B cell (primary cell): Measurements from ENCODE around the gene S100A8. TPM values are rescaled to one million over a fixed set of nuclear protein-coding genes. Genes with fewer than 3 reads are reported as not detected.

ENCODE experiments used
- ATAC-seq: fragments of 200-7000 bp; cut with Tn5 transposase; one replicate; pipeline ENCODE4 v1.10.0; 2021; ENCODE audit warnings: low read depth, mild to moderate bottlenecking, moderate number of reproducible peaks, moderate library complexity
- CTCF ChIA-PET: fragments of 350-600 bp; sonication (Branson Sonifier 250); formaldehyde crosslinking; loops from one replicate; lab custom pipeline; 2021; ENCODE audit warnings: antibody characterized with exemption, inconsistent platforms; lab: Charles Lee
- POLR2A ChIA-PET: fragments of 350-600 bp; sonication (Branson Sonifier 250); formaldehyde crosslinking; loops from one replicate; lab custom pipeline; 2021; ENCODE audit warnings: antibody characterized with exemption; lab: Charles Lee
- DNase-seq: peaks from one replicate; pipeline ENCODE4 v3.0.0; 2013
- H2AFZ ChIP-seq: 2 replicates; pipeline ENCODE4 v1.6.1; 2012; ENCODE audit warnings: mild to moderate bottlenecking, low read depth, low read length; ENCODE audit not compliant: insufficient read depth, poor library complexity, severe bottlenecking
- H3K27ac ChIP-seq, 2 donors: 1 replicate in 1 of 2; 2 replicates in 1 of 2; pipeline ENCODE4 v1.5.1; 2012 to 2013; ENCODE audit warnings: low read length in 2 of 2, mild to moderate bottlenecking in 2 of 2, moderate library complexity in 1 of 2
- H3K27me3 ChIP-seq, 4 experiments: fragments of 200-600 bp in 1 of 4; sonication (generic) in 1 of 4; replicated peaks in 1 of 4; 1 replicate in 2 of 4; 2 replicates in 2 of 4; pipeline versions ENCODE4 v1.6.1 to v1.7.0; 2013 to 2016; ENCODE audit warnings: low read length in 3 of 4, mild to moderate bottlenecking in 2 of 4, mixed read lengths in 1 of 4, moderate library complexity in 1 of 4; ENCODE audit not compliant: insufficient read depth in 4 of 4, control insufficient read depth in 3 of 4; ENCODE audit errors: control extremely low read depth in 1 of 4
- H3K36me3 ChIP-seq, 2 experiments: replicated peaks in 1 of 2; 1 replicate in 1 of 2; 2 replicates in 1 of 2; pipeline versions ENCODE4 v1.6.1 to v1.7.1; 2013; ENCODE audit warnings: low read length in 1 of 2; ENCODE audit not compliant: insufficient read depth in 2 of 2, control insufficient read depth in 1 of 2; ENCODE audit errors: control extremely low read depth in 1 of 2, extremely low read depth in 1 of 2
- H3K4me1 ChIP-seq, 2 donors: fragments of 200-600 bp in 1 of 2; sonication (generic) in 1 of 2; 1 replicate in 1 of 2; 2 replicates in 1 of 2; pipeline versions ENCODE4 v1.5.1 to v1.6.1; 2013 to 2017; ENCODE audit warnings: low read length in 2 of 2; ENCODE audit not compliant: control insufficient read depth in 2 of 2, insufficient read depth in 2 of 2
- H3K4me2 ChIP-seq: replicated peaks from 2 replicates; pipeline ENCODE3; 2012; ENCODE audit warnings: mild to moderate bottlenecking, low read depth, low read length; ENCODE audit not compliant: poor library complexity, severe bottlenecking
- H3K4me3 ChIP-seq, 5 experiments: fragments of 200-600 bp in 1 of 5; sonication (generic) in 1 of 5; 1 replicate in 3 of 5; 2 replicates in 2 of 5; pipeline versions ENCODE4 v1.5.1 to v1.7.0; 2011 to 2016; ENCODE audit warnings: low read length in 4 of 5, mild to moderate bottlenecking in 4 of 5, low read depth in 2 of 5, control low read depth in 1 of 5, moderate library complexity in 1 of 5; ENCODE audit not compliant: insufficient read depth in 1 of 5; ENCODE audit errors: control extremely low read depth in 1 of 5, extremely low read depth in 1 of 5
- H3K79me2 ChIP-seq: fragments of 200-600 bp; sonication (generic); one replicate; pipeline ENCODE4 v1.6.0; 2016; ENCODE audit warnings: low read length; ENCODE audit not compliant: control insufficient read depth, insufficient read depth
- H3K9ac ChIP-seq: fragments of 200-600 bp; sonication (generic); 2 replicates; pipeline ENCODE4 v1.6.1; 2017; ENCODE audit warnings: mild to moderate bottlenecking, low read length, moderate library complexity
- H3K9me3 ChIP-seq, 3 donors: one replicate each; pipeline versions ENCODE4 v1.6.1 to v1.7.1; 2013; ENCODE audit warnings: low read length in 2 of 3; ENCODE audit not compliant: control insufficient read depth in 2 of 3, insufficient read depth in 1 of 3; ENCODE audit errors: control extremely low read depth in 1 of 3
- H4K20me1 ChIP-seq: 2 replicates; pipeline ENCODE4 v1.6.0; 2012; ENCODE audit warnings: mild to moderate bottlenecking, low read length; ENCODE audit not compliant: insufficient read depth, control insufficient read depth, poor library complexity, severe bottlenecking
- H3K27ac Mint-ChIP-seq: one replicate; pipeline ENCODE4 v1.8.0; 2021; ENCODE audit warnings: mixed read lengths
- H3K27me3 Mint-ChIP-seq: one replicate; pipeline ENCODE4 v1.8.0; 2021; ENCODE audit warnings: mixed read lengths
- H3K4me1 Mint-ChIP-seq: one replicate; pipeline ENCODE4 v1.8.0; 2021; ENCODE audit warnings: mixed read lengths
- H3K4me3 Mint-ChIP-seq: one replicate; pipeline ENCODE4 v1.8.0; 2021; ENCODE audit warnings: mixed read lengths
- H3K9me3 Mint-ChIP-seq: one replicate; pipeline ENCODE4 v1.8.0; 2022; ENCODE audit warnings: mixed read lengths; ENCODE audit not compliant: insufficient read depth
- CTCF ChIP-seq: fragments of 200-600 bp; IDR thresholded peaks from one replicate; pipeline ENCODE4 v1.8.0; 2022; ENCODE audit warnings: antibody characterized with exemption, mild to moderate bottlenecking
- EZH2 ChIP-seq: IDR thresholded peaks from 2 replicates; pipeline ENCODE4 v1.6.1; 2012; ENCODE audit warnings: borderline replicate concordance, low read depth, mild to moderate bottlenecking, moderate library complexity, low read length; ENCODE audit not compliant: insufficient read depth, poor library complexity, severe bottlenecking
- WGBS: methylation state at CpG from one replicate; pipeline ENCODE4 v1.1.5; 2013; ENCODE audit warnings: missing lambda C conversion rate; ENCODE audit not compliant: insufficient coverage; 5-methylcytosine and 5-hydroxymethylcytosine counted together
- intact Hi-C: fragments of 100-400 bp; cut with micrococcal nuclease; formaldehyde crosslinking; loops from one replicate; pipeline ENCODE4 v1.10.0; 2022
- polyA plus RNA-seq: library from polyadenylated mRNA; depleted of rRNA; stranded (reverse); fragments of >200 nt; gene quantifications from 2 replicates; pipeline ENCODE4 v1.2.3, GENCODE V29; 2012
- total RNA-seq, 2 donors: library from RNA; stranded (reverse); fragments of 120-200 nt in 1 of 2; gene quantifications; 1 replicate in 1 of 2; 2 replicates in 1 of 2; pipeline versions ENCODE4 v1.2.3 to v1.2.4, GENCODE V29; 2013 to 2022

S100A8 gene
- total and polyA plus RNA-seq, 2 donors (not counting 1 experiment from before 2014, with no cell fraction given), result 3.3 to 16.7 TPM

- Mint-ChIP-seq H3K27ac (no peak overlapping the region), H3K9me3 (no peaks in the 10 kb centered on the region), H3K4me3 (no peak overlapping the region), H3K27me3 (peaks cover 60% of the 10 kb centered on the region), H3K4me1 (peaks cover 13% of the 10 kb centered on the region)
- no peak overlapping the region for H2AFZ ChIP-seq
- no peaks in the 10 kb centered on the region for H3K36me3 ChIP-seq
- no peak overlapping the region for H3K27ac ChIP-seq
- WGBS, result 80% methylated on average over 1 of the region's 1 CpG
- peaks cover 12 to 13% of the 10 kb centered on the region in 2 donors for H3K4me1 ChIP-seq
- no peak overlapping the region for H3K9ac ChIP-seq
- no peaks in the 10 kb centered on the region for H3K9me3 ChIP-seq
- no peak overlapping the region for H3K4me3 ChIP-seq
- CTCF ChIA-PET, result interaction anchor here (0.9 to 3.7 kb wide), 2 partner anchors 8 to 144 kb away, joined by 4 to 59 read pairs; no protein-coding TSS in a partner anchor
- peaks cover 0 to 38% (median 21%) of the 10 kb centered on the region in 4 experiments for H3K27me3 ChIP-seq
- no peak for TF ChIP-seq EZH2
- intact Hi-C loops, result no loop called here
- no peaks in the 10 kb centered on the region for H3K79me2 ChIP-seq
- DNase-seq (no peak), ATAC-seq (no peak)
- H4K20me1 ChIP-seq, result no peaks in the 10 kb centered on the region
- POLR2A ChIA-PET, result no interaction called here
- no peak overlapping the region for H3K4me2 ChIP-seq
Observed at GRCh38 chr1:153350321-153350957, 40.4 kb downstream of the S100A8 start.

- whole genome bisulfite sequencing, result 71% methylated on average over 11 of the region's 17 CpGs
- Histone ChIP-seq H2AFZ (no peak overlapping the region), H3K9me3 (no peaks in the 10 kb centered on the region), H4K20me1 (no peaks in the 10 kb centered on the region), H3K27me3 (peaks cover 0 to 41% (median 22%) of the 10 kb centered on the region in 4 experiments), H3K27ac (no peak overlapping the region), H3K4me1 (peaks cover 14 to 17% of the 10 kb centered on the region in 2 donors), H3K79me2 (no peaks in the 10 kb centered on the region), H3K9ac (no peak overlapping the region), H3K4me2 (no peak overlapping the region), H3K4me3 (no peak overlapping the region), H3K36me3 (no peaks in the 10 kb centered on the region)
- DNase-seq (no peak), ATAC-seq (no peak)
- H3K27ac Mint-ChIP-seq, result no peak overlapping the region
- peaks cover 60% of the 10 kb centered on the region for H3K27me3 Mint-ChIP-seq
- H3K9me3 Mint-ChIP-seq, result no peaks in the 10 kb centered on the region
- intact Hi-C loops, result no loop called here
- peaks cover 20% of the 10 kb centered on the region for H3K4me1 Mint-ChIP-seq
- no peak overlapping the region for H3K4me3 Mint-ChIP-seq
- ChIA-PET POLR2A (no interaction called here), CTCF (interaction anchor here (1.1 to 1.2 kb wide), 2 partner anchors 15 to 145 kb away, joined by 3 to 4 read pairs; no protein-coding TSS in a partner anchor)
- TF ChIP-seq CTCF (no peak), EZH2 (no peak)
Observed at GRCh38 chr1:153349363-153350320, 41.2 kb downstream of the S100A8 start.
